Natural killer cell treated with Interleukin-12 subunit alpha and Interleukin-12 subunit beta and Interleukin-15 and Interleukin-18, amount 100 ng/mL, for 72 hours (primary cell): ENCODE measurements around the gene DERA. TPM values are rescaled to one million over a fixed set of nuclear protein-coding genes. Genes with fewer than 3 reads are reported as not detected.
A peak's percentile ranks its signal among the peaks of the same experiment; 100 is the strongest.
"Not testable (repeated sequence)": the region's sequence is repeated elsewhere in the genome, so short reads cannot be mapped to it uniquely, and the experiment has no call there.

ENCODE experiments used
- ATAC-seq, 2 donors: fragments of 150-1000 bp; cut with Tn5 transposase in 1 of 2; sonication (Bioruptor Pico), chemical (Tn5 transposase) in 1 of 2; 2 replicates each; pipeline ENCODE4 v1.10.0; 2021
- DNase-seq: peaks from one replicate; pipeline ENCODE4 v3.0.0; 2022; ENCODE audit warnings: low spot score
- H3K27ac Mint-ChIP-seq, 2 donors: 1 replicate in 1 of 2; 2 replicates in 1 of 2; pipeline ENCODE4 v1.8.0; 2022; ENCODE audit warnings: mixed read lengths in 2 of 2, mild to moderate bottlenecking in 1 of 2, moderate library complexity in 1 of 2
- H3K27me3 Mint-ChIP-seq, 2 donors: 1 replicate in 1 of 2; 2 replicates in 1 of 2; pipeline ENCODE4 v1.8.0; 2022; ENCODE audit warnings: mixed read lengths in 2 of 2
- H3K36me3 Mint-ChIP-seq: one replicate; pipeline ENCODE4 v1.8.0; 2022; ENCODE audit warnings: mixed read lengths
- H3K4me1 Mint-ChIP-seq, 2 donors: 1 replicate in 1 of 2; 2 replicates in 1 of 2; pipeline ENCODE4 v1.8.0; 2022; ENCODE audit warnings: low read depth in 2 of 2, mixed read lengths in 2 of 2, mild to moderate bottlenecking in 1 of 2
- H3K4me3 Mint-ChIP-seq: one replicate; pipeline ENCODE4 v1.8.0; 2022; ENCODE audit warnings: mixed read lengths
- H3K9me3 Mint-ChIP-seq: 2 replicates; pipeline ENCODE4 v1.8.0; 2022; ENCODE audit warnings: mixed read lengths
- total RNA-seq, 2 donors: library from RNA; stranded (reverse); gene quantifications; one replicate each; pipeline ENCODE4 v1.2.3, GENCODE V29; 2022

Gene DERA
- total RNA-seq, 2 donors from 2014 or later, result 23.2 to 25.1 TPM

DNA sequence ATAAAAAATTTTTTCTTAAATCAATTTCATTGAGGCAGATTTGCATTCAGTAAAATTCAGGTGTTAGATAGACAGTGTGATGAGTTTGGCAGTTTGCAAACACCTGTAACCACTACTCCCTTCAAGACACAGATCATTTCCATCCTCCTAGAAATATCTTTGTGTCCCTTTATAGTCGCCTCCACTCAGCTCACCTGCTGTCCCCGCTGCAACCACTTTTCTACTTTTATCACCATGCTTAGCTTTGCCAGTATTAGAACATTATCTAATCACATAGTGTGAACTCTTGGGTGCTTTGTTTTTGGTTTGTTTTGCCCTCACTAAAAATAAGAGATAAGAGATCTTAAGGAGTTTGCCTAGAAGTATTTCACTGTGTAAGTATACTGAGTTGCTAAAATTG, 73.8 kb downstream of the DERA start:
- ATAC-seq (no peak), DNase-seq (no peak)
- no peaks in the 10 kb centered on the region for H3K36me3 Mint-ChIP-seq
- H3K27ac Mint-ChIP-seq, result no peak overlapping the region
- H3K27me3 Mint-ChIP-seq, result no peaks in the 10 kb centered on the region
- H3K4me1 Mint-ChIP-seq, result peaks cover 0 to 3% of the 10 kb centered on the region in 2 donors
- no peaks in the 10 kb centered on the region for H3K9me3 Mint-ChIP-seq
- H3K4me3 Mint-ChIP-seq, result no peak overlapping the region

DNA sequence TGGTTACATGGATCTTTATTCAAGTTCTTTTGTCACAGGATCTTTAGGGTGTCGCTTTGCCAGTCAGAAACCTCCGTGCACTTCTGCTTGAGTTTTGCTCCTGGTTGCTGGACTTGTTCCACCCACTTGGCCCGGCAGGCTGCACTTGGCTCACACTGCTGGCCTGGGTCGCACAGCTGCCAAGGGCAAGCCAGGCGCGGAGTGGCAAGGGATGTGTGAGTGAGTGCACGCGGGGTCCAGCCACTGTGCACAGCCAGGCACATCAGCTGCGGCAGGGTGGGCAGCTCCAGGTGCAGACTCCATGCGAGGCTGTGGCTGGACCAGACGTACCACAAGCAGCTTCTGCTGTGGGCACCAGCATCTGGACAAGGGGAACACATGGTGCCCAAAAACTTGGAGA, 76.6 kb downstream of the DERA start:
- Mint-ChIP-seq H3K4me1 (peaks cover 0 to 5% of the 10 kb centered on the region in 2 donors), H3K9me3 (no peaks in the 10 kb centered on the region), H3K27ac (no peak overlapping the region), H3K36me3 (peaks cover 10% of the 10 kb centered on the region), H3K27me3 (no peaks in the 10 kb centered on the region), H3K4me3 (no peak overlapping the region)
- DNase-seq (no peak), ATAC-seq (no peak)

DNA sequence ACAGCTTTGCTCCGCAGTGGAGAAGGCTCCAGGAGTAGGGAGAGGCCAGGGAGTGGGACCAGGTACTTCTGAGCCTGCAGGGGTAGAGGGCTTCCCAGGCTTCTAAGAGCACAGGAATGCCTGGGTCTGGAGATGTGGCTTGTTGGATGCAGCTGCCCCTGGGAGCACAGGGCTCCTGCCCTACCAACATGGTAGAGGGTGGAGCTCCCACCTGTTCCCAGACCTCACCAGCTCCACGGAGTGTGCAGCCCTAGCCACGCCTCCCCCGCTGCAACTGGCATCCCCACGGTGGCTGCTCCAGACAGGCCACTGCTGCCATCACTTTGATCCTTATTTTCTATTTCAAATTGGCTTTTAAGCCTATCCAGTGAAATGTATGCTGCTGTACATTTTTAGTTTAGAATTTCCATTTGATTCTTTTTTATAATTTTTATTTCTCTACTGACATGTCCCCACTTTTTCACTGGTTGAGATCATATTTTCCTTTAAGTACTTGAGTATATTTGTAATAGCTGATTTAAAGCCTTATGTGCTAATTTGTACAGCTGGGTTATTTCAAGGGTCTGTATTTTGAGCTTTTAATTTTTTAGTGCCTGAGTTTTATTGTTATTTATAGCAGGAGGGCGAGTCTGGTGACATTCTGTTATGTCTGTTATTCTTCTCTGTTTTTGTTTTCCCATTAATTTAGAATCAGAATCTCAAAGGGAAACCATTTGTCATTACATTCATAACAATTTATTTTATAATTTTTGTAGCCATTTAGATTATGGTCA, 78.0 kb downstream of the DERA start:
- Mint-ChIP-seq H3K4me3 (no peak overlapping the region), H3K9me3 (no peaks in the 10 kb centered on the region), H3K36me3 (peaks cover 12% of the 10 kb centered on the region), H3K4me1 (peaks cover 0 to 5% of the 10 kb centered on the region in 2 donors), H3K27ac (no peak overlapping the region), H3K27me3 (no peaks in the 10 kb centered on the region)
- no peak for DNase-seq
- ATAC-seq, result peak in 1 of 2 donors; percentile 31

DNA sequence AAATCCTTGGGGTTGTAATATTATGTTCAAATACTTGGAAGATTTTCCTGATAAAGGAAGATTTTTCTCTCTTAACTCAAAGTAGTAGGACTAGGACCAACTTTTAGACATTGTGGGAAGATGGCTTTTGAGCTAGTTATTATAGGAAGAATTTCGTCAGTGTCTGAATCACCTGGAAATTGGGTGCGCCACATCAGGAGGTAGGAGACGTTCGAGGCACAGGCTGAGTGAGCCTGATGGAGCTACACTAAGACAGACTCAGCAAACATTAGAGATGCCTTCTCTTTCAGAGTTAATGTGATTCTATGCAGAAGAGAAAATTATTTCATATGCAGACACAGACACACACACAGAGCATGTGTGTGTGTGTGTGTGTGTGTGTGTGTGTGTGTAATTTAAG, 84.7 kb downstream of the DERA start:
- H3K9me3 Mint-ChIP-seq, result no peaks in the 10 kb centered on the region
- H3K27me3 Mint-ChIP-seq, result no peaks in the 10 kb centered on the region
- H3K4me3 Mint-ChIP-seq, result no peak overlapping the region
- peaks cover 16% of the 10 kb centered on the region for H3K36me3 Mint-ChIP-seq
- ATAC-seq, result no peak
- no peak for DNase-seq
- H3K27ac Mint-ChIP-seq, result no peak overlapping the region
- peaks cover 0 to 3% of the 10 kb centered on the region in 2 donors for H3K4me1 Mint-ChIP-seq

DNA sequence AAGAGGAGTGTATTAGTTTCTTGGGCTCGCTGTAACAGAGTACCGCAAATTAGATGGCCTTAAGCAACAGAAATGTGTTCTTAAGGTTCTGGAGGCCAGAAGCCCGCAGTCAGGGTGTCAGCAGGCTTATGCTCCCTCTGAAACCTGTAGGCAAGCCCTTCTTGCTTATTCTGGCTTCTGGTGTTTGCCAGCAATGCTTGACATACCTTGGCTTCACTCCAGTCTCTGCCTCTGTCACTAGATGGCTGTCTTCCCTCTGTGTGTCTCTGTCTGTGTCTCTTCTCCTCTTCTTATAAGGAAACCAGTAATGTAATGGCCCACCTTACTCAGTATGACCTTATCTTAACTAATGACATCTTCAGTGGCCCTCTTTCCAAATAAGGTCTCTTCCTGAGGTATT, 85.1 kb downstream of the DERA start:
- no peak overlapping the region for H3K4me3 Mint-ChIP-seq
- H3K9me3 Mint-ChIP-seq, result no peaks in the 10 kb centered on the region
- H3K36me3 Mint-ChIP-seq, result peaks cover 11% of the 10 kb centered on the region
- H3K27ac Mint-ChIP-seq, result no peak overlapping the region
- H3K27me3 Mint-ChIP-seq, result no peaks in the 10 kb centered on the region
- peaks cover 0 to 3% of the 10 kb centered on the region in 2 donors for H3K4me1 Mint-ChIP-seq
- ATAC-seq (no peak), DNase-seq (no peak)

DNA sequence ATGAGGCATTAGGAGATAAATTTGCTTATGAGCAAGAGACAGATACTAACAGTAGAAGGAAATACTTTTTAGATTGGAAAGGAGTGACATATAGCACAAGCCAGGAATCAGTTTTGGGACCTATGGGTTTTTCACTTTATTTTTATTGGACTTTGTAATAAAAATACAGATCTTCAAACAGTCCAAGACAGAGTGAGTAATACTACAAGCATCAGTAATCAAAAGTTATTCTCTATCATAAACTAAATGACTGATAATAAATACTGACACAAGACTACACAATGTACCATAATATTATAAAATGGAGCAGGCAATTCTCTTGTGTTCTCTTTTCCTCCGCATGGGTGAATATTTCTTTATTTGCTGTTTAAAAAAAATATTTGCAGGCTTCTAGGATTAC, 85.8 kb downstream of the DERA start:
- ATAC-seq (no peak), DNase-seq (no peak)
- peaks cover 0 to 3% of the 10 kb centered on the region in 2 donors for H3K4me1 Mint-ChIP-seq
- peaks cover 10% of the 10 kb centered on the region for H3K36me3 Mint-ChIP-seq
- H3K27me3 Mint-ChIP-seq, result no peaks in the 10 kb centered on the region
- H3K4me3 Mint-ChIP-seq, result no peak overlapping the region
- no peaks in the 10 kb centered on the region for H3K9me3 Mint-ChIP-seq
- no peak overlapping the region for H3K27ac Mint-ChIP-seq

DNA sequence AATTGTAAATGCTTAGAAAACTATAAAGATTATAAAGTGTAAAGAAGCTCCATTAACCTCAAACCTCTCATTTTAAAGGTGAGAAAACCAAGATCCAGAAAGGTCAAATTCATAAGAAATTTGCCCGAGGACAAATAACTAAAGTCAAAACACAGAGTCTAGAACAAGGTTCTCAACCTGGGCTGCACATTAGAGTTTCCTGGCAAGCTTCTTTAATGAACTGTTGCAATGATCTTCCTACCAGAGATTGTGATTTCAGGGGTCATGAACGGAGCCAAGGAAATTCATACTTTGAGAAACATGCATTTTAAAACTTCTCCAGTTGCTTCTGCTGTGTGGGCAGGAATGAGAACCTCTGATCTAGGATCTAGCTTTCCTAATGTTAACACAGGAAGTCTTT, 86.8 kb downstream of the DERA start:
- no peaks in the 10 kb centered on the region for H3K27me3 Mint-ChIP-seq
- DNase-seq, result no peak
- peaks cover 0 to 3% of the 10 kb centered on the region in 2 donors for H3K4me1 Mint-ChIP-seq
- no peak for ATAC-seq
- H3K4me3 Mint-ChIP-seq, result no peak overlapping the region
- no peak overlapping the region for H3K27ac Mint-ChIP-seq
- peaks cover 7% of the 10 kb centered on the region for H3K36me3 Mint-ChIP-seq
- H3K9me3 Mint-ChIP-seq, result no peaks in the 10 kb centered on the region

DNA sequence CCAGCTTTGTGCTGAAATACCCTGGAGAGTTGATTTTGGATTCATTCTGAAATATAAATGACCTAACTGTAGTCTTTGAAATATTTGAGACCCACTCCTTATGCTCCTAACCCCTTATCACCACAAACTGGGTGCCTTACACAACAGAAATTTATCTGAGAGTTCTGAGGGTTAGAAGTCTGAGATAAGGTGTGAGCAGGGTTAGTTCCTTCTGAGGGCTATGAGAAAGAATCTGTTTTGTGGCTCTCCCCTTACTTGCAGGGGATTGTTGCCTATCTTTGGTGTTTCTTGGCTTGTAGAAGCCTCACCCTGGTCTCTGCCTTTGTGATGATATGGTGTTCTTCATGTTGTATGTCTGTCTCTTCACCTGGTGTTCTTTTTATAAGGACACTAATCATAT, 91.7 kb downstream of the DERA start:
- Mint-ChIP-seq H3K4me1 (peaks cover 0 to 3% of the 10 kb centered on the region in 2 donors), H3K27me3 (no peaks in the 10 kb centered on the region), H3K4me3 (no peak overlapping the region), H3K36me3 (no peaks in the 10 kb centered on the region), H3K9me3 (no peaks in the 10 kb centered on the region), H3K27ac (no peak overlapping the region)
- ATAC-seq (no peak), DNase-seq (no peak)

DNA sequence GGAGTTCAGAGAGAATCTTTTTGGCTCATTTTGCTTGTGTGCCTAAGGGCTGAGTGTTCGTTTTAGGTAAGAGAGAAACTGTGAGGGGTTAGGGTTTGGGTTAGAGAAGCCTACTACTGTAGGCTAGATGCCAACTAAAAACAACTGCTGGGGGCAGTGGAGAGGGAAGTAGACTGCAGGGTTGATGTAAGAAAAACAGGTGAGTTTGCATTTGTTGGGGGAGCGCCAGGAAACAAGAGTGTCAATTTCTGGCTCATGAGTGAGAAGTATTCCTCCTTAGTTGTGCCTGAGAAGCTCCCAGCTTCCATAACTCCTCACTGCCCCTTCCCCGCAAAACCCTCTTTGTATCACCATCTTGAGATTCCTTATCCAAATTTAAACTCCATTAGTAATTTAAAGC, 92.3 kb downstream of the DERA start:
- Mint-ChIP-seq H3K27me3 (no peaks in the 10 kb centered on the region), H3K9me3 (no peaks in the 10 kb centered on the region), H3K4me1 (peaks cover 0 to 6% of the 10 kb centered on the region in 2 donors), H3K36me3 (no peaks in the 10 kb centered on the region), H3K27ac (no peak overlapping the region), H3K4me3 (no peak overlapping the region)
- no peak for ATAC-seq
- DNase-seq, result no peak

DNA sequence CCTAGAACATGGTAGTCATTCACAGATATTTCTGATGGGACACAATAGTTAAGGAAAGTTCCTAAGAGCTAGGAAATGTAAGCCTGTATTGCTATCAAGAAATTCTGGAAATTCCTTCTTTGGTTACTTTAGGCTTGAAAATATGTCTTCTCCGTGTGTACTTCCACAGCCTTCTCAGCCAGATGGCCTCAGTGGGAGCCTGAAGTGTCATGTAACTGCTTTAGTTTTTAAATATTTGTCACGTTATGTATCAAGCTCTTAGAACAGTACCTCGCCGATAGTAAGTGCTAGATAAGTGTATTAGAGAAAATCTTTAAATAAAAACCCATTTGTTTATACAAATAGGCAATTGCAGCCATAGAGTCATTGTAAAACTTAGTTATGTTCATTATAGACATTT, 95.6 kb downstream of the DERA start:
- H3K4me1 Mint-ChIP-seq, result peaks cover 0 to 3% of the 10 kb centered on the region in 2 donors
- DNase-seq, result no peak

DNA sequence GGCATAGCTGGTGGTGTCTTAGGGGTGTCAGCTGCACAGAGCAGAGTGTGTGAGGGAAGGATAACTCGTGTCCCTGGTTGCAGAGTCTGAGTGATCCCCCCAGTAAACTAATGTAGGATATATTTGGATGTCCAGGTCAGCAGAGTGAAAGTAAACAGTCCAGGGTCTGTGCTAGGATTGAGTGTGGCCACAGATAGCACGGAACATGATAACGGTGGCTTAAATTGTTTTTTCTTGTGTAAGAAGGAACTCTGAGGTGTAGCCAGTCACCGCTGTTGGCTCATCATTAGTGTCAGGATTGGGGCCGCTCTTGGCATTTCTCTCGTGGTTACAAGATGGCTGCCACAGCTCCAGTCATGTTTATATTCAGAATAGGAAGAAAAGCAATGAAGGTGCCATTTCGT, 97.3 kb downstream of the DERA start:
- peaks cover 4% of the 10 kb centered on the region for H3K36me3 Mint-ChIP-seq
- H3K9me3 Mint-ChIP-seq, result peaks cover under 1% of the 10 kb centered on the region
- H3K4me1 Mint-ChIP-seq, result peaks cover 0 to 9% of the 10 kb centered on the region in 2 donors
- no peak overlapping the region for H3K27ac Mint-ChIP-seq
- H3K27me3 Mint-ChIP-seq, result no peaks in the 10 kb centered on the region
- DNase-seq (no peak), ATAC-seq (no peak)
- H3K4me3 Mint-ChIP-seq, result no peak overlapping the region

More for the DNA sequence above, 95.6 kb downstream of the DERA start:
- Mint-ChIP-seq H3K36me3 (no peaks in the 10 kb centered on the region), H3K27ac (no peak overlapping the region), H3K4me3 (no peak overlapping the region), H3K9me3 (no peaks in the 10 kb centered on the region), H3K27me3 (no peaks in the 10 kb centered on the region)
- no peak for ATAC-seq

DNA sequence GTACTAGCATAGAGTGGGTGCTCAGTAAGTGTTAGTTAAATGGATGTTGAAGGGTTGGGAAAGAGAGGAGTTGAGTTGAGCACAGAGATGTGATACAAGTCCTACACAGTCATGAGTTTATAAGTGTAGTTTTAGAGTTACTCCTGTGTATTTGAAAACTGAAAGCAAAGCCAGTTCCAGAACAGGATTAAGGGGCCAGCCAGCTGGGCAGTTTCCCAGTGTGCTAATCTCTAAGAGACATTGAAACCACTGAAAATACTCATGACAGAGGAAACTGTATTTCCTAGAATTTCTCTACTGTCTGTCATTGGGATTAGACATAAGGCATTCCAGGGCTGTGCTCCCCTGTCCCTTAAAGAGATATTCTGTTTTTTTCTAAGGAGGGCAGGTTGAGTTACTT, 101.0 kb downstream of the DERA start:
- DNase-seq (no peak), ATAC-seq (no peak)
- no peaks in the 10 kb centered on the region for H3K27me3 Mint-ChIP-seq
- H3K27ac Mint-ChIP-seq, result no peak overlapping the region
- no peak overlapping the region for H3K4me3 Mint-ChIP-seq
- peaks cover 0 to 9% of the 10 kb centered on the region in 2 donors for H3K4me1 Mint-ChIP-seq
- peaks cover 10% of the 10 kb centered on the region for H3K9me3 Mint-ChIP-seq
- peaks cover 19% of the 10 kb centered on the region for H3K36me3 Mint-ChIP-seq

DNA sequence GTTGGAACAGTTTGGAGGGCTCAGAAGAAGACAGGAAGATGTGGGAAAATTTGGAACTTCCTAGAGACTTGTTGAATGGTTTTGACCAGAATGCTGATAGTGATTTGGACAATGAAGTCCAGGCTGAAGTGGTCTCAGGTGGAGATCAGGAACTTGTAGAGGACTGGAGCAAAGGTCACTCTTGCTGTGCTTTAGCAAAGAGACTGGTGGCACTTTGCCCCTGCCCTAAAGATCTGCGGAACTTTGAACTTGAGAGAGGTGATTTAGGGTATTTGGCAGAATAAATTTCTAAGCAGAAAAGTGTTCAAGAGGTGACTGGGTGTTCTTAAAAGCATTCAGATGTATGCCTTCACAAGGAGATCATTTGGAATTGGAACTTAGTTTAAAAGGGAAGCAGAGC, 102.6 kb downstream of the DERA start:
- not testable (repeated sequence) for H3K27me3 Mint-ChIP-seq, H3K4me1 Mint-ChIP-seq, DNase-seq, H3K4me3 Mint-ChIP-seq, ATAC-seq, H3K27ac Mint-ChIP-seq
- Mint-ChIP-seq H3K36me3 (peaks cover 22% of the 10 kb centered on the region), H3K9me3 (peaks cover 10% of the 10 kb centered on the region)

DNA sequence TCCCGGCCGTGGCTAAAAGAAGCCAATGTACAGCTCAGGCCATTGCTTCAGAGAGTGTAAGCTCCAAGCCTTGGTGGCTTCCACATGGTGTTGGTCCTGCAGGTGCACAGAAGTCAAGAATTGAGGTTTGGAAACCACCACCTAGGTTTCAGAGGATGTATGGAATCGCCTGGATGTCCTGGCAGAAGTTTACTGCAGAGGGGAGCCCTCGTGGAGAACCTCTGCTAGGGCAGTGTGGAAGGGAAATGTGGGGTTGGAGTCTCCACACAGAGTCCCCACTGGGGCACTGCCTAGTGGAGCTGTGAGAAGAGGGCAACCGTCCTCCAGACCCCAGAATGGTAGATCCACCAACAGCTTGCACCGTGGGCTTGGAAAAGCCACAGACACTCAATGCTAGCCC, 103.3 kb downstream of the DERA start:
- H3K4me1 Mint-ChIP-seq, ATAC-seq, H3K27ac Mint-ChIP-seq, DNase-seq, H3K27me3 Mint-ChIP-seq, H3K4me3 Mint-ChIP-seq: not testable (repeated sequence)
- Mint-ChIP-seq H3K36me3 (peaks cover 25% of the 10 kb centered on the region), H3K9me3 (peaks cover 10% of the 10 kb centered on the region)

DNA sequence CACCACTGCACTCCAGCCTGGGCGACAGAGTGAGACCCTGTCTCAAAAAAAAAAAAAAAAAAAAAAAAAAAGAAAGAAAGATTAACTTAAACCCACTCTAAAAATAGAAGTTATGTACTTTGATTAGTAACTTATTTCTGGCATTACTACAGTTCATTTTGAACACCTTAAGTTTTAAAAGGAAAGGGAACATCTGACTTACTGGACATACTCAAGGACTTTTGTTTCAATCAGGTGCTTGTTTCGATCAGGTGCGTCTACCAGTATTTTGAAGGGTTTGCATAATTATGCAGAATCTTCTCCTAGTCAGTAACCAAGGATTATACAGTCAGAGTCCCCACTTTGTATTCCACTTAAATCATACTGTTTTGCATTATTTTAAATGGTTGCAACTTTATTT, 105.6 kb downstream of the DERA start:
- no peaks in the 10 kb centered on the region for H3K27me3 Mint-ChIP-seq
- no peak overlapping the region for H3K27ac Mint-ChIP-seq
- DNase-seq (no peak), ATAC-seq (no peak)
- H3K4me1 Mint-ChIP-seq, result peaks cover 0 to 6% of the 10 kb centered on the region in 2 donors
- peaks cover 39% of the 10 kb centered on the region for H3K36me3 Mint-ChIP-seq
- H3K9me3 Mint-ChIP-seq, result peaks cover 15% of the 10 kb centered on the region
- H3K4me3 Mint-ChIP-seq, result no peak overlapping the region
